IPS-NIHi11 (cell line): ENCODE results near the gene FAM219B.
"Not testable (repeated sequence)": the region's sequence is repeated elsewhere in the genome, so short reads cannot be mapped to it uniquely, and the experiment has no call there.

Experiments used
- DNase-seq: peaks from one replicate; pipeline ENCODE4 v3.0.0; 2012; ENCODE audit warnings: mixed read lengths, low spot score

The FAM219B gene, protein sequence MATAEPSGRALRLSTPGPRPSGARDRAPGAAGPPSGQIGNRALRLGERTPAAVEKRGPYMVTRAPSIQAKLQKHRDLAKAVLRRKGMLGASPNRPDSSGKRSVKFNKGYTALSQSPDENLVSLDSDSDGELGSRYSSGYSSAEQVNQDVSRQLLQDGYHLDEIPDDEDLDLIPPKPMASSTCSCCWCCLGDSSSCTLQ

DNA sequence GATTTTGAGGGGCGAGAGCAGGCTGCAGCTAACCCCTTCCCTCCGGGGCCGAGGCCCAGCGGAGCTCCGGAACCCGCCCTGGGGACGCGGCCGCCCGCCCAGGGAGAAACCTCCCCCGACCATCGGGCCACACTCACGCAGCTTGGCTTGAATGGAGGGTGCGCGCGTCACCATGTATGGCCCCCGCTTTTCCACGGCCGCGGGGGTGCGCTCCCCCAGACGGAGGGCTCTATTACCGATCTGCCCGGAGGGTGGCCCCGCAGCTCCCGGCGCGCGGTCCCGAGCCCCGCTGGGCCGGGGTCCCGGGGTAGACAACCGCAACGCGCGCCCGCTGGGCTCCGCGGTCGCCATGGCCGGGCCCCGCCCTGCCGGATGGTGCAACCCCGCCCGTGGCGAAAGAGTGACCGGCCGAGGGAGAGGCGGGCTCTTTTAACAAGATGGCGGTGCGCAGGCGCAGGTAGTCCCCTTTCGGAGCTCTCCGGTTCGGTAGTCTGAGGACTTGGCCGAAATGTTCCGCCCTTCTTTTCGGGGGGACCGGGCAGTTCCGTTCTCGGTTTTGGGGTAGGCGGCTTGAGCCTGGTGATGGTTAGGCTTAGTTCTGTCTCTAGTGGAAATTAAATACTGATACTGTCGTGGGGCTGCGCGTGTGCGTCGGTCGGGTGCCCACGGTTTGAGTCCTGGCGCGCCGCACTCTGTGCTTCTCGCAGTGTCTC is at the start of gene FAM219B:
Gene FAM219B (minus strand): TSS at position 402 of the 713 bp plus-strand sequence. CDS start 51 bp downstream, at position 351.
- peak; percentile 98 for DNase-seq

DNA sequence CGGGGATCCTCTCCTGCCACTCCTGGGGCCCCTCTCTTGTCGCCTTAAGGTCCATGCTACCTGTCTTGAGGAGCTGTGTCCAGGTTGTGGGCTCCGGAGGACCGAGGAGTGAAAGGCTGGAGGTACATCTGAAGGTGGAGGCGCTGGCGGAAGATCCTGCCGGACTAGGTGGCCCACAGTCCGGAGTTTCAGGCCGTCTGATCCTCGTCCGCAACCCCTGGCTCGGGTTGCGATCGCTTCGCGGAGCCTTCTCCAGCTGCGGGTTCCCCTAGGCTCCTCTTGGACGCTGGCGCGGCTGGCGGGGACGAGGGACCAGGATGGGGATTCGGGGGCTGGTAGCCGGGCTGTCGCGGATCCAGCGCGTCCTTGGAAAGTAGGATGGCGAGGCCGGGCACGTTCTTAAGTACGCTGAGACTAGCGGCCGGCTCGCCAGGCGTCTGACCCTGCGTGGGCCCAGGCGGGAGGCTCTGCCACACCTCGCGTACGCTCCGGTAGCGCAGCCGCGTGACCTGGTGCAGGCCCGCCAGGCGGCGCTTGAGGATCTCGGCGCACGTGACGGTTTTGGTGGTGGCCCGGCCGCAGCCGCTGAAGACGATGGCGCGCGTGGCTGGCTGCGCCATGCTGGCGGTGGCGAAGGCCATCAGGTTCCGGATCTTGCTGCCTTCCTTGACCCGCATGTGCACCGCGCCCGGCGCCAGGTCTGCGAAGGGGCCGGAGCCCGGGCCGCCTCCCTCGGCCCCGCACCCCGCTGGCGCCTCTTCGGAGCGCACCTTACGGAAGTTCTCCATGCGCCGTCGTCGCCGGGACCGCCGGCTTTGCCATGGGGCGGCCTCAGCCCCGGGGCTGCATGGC is 49.4 kb upstream of the FAM219B start:
- DNase-seq = peak; percentile 55

DNA sequence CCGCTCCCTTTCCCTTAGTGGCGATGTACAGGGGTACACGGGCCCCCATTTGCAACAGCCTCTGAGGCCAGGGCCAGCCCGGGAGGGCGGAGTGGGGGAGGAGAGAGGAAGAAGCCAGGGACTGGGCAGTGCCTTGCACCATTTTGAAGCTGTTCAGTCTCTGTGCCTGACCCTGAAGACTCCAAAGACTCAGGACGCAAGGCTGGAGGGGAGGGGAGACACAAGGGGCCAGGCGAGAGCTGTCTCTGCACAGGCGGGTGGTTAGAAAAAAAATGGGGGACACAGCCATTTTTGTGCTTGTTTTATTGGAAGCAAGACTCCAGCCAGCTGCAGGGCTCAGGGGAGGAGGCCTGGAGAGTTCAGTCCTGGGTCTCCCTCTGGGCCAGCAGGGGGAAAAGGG is 48.4 kb upstream of the FAM219B start:
- DNase-seq = no peak

DNA sequence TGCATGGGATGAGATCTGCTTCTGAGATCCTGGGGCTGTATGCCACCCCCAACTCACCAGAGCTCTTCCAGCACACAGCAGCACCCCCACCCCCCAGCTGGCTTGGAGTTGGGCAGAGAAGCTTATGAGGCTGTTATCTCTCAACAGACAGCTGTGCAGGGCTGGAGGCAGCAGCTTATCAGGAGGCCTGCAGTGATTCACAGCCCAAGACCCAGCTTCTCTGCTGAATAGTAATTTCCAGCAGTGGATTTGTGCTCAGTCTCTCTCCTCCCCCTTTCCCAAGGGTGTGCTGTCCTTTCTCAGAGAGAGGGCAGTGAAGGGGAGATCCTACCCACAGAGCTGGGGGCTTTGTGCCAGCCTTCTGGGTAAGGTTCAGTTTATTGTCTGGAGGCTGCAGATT is 47.9 kb upstream of the FAM219B start:
- no peak for DNase-seq

DNA sequence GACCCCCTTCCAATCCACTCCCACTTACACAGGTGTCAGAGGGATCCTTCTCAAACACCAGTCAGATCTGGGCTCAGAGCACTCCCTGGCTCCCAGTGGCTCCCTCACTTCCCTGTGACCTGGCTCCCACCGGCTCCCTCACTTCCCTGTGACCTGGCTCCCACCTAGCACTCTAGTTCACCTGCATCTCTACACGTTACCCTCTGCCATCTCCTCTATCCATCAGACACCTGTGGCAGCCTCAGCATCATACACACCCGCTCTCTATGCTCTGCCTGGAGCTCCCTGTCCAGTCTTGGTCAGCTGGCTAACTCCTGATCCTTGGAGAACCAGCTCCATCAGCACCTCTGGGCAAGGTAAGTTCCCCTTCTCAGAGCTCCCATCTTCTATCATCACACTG is 44.4 kb upstream of the FAM219B start:
- no peak for DNase-seq

DNA sequence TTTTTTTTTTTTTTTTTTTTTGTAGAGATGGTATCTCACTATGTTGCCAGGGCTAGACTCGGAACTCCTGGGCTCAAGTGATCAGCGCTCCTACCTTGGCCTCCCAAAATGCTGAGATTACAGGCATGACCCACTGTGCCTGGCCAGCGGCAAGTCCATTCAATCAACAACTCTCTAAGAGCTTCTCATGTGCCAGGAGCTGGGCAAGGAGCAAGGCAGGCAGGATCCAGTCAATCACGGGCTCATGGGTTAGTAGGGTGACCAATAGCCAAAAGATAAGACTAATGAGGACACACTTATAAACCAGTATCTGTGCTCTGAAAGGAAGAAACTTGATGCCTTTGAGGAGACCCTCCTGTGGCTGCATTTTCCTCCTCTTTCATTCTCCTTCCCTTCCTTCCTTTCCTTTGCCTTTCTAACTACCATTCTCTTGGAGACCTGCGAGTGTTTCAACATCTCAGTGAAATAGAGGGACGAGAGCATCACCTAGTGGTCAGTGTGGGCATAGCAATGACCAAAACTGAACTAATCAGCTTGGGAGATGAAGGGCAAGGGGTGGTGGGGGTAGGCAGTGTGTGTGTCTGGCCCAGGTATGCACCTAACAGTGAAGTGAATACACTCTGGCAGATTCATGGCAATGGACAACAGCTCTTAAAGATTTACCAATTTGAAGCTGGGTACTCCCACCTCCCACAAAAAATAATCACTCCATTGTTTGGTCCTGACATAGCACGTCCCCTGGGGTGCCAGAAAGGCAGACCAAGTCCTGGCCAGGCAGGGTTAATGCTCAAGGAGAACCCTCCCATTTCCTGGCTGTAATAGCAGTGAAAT is 43.6 kb upstream of the FAM219B start:
- DNase-seq = peak; percentile 84

DNA sequence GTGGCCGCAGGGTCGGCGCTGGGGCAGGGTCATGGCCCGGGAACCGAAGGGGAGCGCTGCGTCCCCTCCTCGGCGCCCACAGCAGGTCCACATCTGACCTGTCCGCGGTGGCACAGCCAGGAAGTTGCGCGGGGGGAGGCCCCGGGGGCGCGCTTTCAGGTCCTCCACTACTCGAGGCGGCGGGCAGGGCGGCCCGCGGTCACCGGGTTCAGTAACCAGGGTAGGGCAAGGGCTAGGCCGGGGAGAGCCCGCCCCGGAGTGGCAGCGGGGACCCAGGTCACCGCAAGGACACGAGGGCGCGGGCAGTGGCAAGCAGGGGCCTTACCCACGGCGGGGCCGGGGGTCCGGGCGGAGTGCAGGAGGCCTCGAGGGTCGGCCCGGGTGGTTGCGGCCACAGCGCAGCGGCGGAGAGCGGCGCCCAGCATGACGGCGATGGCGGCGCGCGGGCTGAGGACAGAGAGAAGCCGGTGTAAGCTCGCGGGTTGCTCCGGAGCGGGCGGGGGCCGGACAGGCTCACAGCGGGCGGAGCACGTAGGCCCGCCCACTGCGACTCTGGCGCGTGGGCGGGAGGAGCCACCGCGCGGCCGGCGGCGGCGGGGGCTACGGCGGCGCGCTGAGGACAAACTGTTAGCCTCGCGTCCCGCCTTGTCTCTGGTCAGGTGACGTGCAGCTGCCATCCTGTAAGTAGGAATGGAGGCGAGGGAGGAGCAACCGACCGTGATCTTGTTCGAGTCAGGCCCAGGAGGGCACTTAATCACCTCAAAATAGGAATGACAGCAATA is 31.1 kb upstream of the FAM219B start, which contains the start of gene COX5A:
Gene COX5A (minus strand): TSS at position 484 of the 782 bp plus-strand sequence. CDS start 59 bp downstream, at position 425.
- peak; percentile 93 for DNase-seq

DNA sequence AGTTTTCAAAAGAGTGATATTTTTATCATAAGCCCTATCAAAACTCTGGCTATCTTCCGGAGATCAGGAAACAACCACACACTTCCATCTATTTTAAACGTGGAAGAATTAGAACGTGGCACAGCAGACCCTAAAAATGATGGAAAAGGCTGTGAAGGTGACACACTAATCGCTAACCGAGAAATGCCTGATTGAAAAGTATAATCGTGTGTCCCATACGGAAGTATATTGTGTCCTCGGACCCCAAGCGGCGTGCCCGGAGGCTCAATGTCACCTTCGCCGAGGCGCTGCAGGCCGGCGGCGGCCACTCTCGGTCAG is 30.6 kb upstream of the FAM219B start:
- no peak for DNase-seq

DNA sequence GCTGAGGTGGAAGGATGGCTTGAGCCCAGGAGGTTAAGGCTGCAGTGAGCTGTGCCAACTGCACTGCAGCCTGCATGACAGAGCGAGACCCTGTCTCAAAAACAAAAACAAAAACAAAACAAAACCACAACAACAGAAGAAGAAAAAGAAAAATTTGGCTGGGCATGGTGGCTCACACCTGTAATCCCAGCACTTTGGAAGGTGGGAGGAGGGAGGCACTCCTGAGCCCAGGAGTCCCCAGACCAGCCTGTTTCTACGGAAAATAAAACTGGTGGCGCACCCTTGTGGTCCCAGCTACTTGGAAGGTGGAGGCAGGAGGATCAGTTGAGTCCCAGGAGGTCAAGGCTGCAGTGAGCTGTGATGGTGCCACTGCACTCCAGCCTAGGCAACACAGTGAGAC is 28.5 kb upstream of the FAM219B start:
- not testable (repeated sequence) for DNase-seq

DNA sequence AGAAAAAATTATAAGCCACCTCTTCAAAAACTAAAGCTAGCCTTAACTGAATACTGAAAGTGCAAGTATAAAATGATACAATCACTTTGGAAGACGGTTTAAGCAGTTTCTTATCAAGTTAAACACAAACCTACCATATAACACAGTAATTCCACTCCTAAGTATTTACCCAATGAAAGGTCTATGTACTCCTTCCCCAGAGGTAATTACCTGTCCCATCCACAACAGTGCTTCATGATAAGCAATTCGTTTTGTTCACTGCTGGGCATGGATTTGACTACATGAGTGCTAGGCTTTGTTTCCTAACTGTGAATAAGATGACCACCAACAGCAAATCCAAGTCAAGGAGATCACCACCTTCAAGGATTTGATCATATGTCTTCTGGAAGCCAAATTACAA is 26.9 kb upstream of the FAM219B start:
- DNase-seq = no peak

DNA sequence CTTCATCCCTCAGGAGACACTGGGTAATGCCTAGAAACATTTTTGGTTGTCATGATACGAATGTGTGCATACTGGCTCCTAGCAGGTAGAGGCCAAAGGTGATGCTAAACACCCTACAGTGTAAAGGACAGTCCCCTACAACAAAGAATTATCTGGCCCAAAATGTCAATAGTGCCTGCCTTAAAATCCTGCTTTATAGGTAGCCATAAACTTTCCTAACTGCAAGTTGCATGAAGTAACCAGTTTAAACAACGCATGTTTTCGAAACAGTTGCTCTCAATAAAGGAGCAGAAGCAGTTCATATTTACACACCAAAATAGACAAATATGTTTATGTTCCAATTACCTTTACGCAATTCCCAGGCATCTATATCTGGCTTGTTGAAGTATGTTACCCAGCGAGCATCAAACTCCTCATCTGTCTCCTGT is 22.1 kb upstream of the FAM219B start:
- DNase-seq = no peak

DNA sequence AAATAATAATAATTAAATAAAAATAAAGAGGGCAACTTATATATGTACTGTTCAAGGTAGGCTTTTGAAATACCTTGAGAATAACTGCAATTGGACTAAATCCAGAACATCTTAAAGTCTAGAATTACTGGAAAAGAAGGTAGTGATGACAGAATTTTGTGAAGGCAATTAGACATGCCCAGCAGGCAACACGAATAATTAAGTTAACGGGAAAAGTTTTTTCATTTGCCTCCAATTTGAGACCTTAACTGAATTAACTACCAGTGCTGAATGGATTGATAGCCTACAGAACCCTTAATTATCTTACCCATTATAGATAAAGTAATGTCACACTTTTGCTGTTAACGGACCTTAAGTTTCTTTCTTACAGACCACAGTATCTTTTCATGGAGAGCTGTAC is 17.9 kb upstream of the FAM219B start:
- DNase-seq = no peak

DNA sequence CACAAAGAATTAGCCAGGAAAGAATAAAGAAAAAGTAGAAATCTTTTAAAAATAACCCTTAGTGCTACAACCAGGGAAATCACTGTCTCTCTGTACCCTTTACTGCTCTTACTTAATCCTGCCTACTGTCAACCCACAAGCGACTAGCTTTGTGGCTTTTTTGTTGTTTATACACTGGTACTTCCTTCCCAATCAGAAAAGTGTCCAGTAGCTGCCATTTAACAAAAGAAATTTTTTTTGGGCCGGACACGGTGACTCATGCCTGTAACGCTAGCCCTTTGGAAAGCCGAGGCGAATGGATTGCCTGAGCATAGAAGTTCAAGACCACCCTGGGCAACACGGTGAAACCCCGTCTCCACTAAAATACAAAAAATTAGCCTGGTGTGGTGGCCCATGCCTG is 13.8 kb upstream of the FAM219B start:
- no peak for DNase-seq

DNA sequence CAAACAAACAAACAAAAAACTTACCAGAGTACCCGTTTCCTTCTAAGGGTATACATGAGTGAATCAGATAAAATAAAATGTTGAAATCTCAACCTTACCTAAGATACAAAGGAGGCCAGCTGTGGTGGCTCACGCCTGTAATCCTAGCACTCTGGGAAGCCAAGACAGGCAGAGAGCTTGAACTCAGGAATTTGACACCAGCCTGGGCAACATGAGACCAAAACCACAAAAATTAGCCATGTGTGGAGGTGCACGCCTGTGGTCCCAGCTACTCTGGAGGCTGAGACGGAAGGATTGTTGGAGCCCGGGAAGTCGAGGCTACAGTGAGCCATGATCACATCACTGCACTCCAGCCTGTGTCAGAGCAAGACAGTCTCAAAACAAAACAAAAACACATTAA is 11.0 kb upstream of the FAM219B start:
- DNase-seq = no peak

DNA sequence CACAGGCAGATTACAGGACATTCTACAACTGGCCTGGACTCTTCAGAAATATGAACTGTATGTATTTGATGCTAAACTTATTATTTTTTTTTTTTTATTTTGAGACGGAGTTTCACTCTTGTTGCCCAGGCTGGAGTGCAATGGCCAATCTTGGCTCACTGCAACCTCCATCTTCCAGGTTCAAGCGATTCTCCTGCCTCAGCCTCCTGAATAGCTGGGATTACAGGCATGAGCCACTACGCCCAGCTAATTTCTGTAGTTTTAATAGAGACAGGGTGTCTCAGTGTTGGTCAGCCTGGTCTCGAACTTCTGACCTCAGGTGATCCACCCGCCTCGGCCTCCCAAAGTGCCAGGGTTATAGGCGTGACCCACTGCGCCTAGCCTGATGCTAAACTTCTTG is 7.1 kb upstream of the FAM219B start:
- not testable (repeated sequence) for DNase-seq

DNA sequence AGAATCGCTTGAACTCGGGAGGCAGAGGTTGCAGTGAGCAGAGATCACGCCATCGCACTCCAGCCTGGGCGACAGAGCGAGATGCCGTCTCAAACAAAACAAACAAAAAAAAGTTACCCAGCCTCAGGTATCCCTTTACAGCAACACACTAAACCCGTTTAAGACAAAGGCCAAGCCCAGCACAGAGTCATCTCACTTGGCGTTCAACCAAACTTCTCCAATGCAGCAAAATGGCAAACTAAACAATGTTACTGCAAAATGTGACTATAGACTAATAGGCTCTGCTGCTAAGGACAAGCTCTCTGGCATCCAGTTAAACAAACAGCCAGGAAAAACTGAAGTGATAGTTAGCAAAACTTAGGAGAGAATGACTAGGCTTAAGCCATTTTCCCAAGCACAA is 6.4 kb upstream of the FAM219B start:
- DNase-seq = no peak

DNA sequence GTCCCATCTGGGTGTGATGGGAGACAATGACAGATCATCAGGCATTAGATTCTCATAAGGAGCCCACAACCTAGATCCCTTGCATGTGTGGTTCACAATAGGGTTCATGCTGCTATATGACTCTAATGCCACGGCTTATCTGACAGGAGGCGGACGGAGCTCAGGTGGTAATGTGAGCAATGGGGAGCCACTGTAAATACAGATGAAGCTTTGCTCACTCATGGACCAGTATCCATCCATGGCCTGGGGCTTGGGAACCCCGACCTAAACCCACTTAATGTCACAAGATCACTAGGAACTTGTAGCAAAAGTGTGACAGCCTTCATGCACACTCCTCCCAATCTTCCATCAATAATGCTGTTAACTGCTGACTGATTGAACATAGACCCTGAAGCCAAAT is 2.0 kb upstream of the FAM219B start:
- no peak for DNase-seq

DNA sequence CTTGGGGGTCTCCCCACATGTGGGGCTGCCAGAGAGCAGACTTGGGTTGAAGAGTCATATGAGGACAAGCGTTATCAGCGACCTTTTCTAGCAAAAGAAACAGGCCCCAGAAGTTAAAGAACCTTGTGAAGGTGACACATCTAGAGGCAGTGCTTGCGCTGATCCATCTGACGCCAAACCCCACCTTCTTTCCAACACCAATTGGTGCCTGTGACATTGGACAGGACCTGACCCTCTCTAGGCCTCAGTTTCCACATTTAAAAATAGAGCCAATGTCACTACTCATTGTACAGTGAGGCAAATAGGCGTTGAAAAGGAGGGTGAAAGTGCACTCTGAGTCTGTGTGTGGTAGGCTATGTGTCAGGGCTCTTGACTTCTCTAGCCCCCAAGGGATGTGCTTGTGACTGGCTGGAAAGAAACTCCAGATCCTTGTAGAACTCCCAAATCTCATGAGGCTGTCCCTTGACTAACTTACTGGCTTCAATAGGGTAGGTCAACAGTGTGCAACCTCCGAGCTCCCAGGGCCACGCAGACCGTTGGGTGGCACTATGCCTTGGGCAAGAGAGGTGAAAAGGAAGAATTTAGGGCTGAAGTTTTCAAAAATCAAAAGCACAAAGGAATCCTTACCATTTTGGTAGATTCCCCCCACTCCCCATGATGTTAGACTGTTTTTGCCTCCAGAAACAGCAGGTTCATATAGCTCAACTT is 666 bp upstream of the FAM219B start:
- no peak for DNase-seq

DNA sequence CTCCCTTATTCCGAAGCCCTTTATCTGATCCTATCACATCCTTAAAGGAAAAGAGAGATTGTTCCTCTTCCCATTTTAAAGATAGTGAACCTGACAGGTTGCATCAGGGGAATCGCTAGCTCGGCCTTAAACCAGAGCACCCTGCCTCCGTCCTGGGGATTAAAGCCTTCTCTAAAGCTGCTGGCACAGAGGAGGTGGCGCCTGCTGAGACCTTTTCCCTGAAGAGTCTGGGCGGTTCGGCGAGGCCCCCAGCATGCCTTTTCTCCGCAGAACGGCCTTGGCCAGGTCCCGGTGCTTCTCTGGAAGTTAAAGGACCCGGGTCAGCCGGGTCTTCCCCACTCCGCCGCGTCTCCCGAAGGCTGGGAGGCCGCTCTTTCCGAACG is 593 bp downstream of the FAM219B start:
- no peak for DNase-seq

DNA sequence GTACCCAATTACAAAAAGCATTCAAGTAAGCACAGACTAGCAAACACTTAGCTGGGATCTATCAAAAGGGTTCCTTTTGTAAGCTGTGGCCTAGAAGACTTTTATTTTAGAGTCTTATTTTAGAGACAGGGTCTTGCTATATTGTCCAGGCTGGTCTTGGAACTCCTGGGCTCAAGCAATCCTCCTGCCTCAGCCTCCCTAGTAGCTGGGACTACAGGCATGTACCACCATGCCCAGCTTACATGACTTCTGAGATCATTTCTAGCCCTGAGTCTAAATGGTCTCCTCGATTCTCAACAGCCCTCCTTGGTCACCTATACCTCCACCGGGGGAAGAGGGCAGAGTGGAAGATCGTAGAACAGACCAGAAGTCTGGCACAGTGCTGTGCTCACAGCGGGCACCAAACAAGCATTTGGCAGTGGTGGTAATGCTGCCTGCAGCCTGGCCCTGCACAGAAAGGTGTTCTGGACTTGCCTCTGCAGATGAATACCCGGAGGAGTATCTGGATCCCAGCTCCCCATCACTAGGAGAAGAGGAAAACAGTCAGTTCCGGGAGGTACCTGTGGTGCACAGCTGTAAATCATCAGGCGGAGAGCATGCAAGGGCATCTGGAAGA is 2.4 kb downstream of the FAM219B start:
- no peak for DNase-seq
